Stimulated activated CD8-positive, alpha-beta memory T cell treated with anti-CD3 and anti-CD28 coated beads, Interleukin-7, amount 100 ng/mL, for 24 hours (primary cell): ENCODE data around the gene MTA1.

Experiments
- DNase-seq: peaks from one replicate; pipeline ENCODE4 v3.0.0-alpha.2; 2020; ENCODE audit warnings: low read depth

MTA1 gene

GRCh38 chr14:105499256-105500035, 79.8 kb downstream of the MTA1 start:
- no peak for DNase-seq

DNA sequence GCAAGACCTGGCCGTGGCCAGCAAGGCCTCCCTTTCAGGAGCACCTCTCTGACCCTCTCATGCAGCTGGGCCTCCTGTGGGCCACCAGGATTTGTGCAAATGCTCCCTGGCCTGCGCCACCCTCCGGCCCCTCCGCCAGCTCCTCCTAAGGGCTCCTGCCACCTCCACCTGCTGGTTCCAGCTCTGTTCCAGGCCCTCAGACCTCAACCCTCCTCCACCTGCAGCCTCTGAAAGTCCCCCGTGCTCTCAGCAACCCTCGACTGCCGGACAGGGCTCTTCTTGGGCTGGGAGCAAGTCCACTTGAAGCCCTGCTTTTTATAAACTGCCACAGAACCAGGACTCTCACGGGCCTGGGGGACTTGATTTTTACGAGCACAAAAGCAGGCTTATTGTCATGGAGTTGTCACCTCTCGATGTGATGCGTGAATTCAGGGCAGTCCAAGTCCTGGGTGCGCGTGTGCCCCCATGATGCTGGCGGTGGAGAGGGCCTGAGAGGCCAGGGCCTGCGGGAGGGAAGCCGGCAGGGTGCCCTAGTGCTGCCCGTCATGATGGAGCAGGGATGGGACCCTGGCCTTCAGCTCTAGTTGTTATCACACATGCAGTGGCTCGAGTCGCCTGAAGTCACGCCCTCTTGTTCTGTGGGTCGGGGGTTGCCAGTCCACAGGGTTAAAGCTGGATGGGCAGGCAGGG, 80.6 kb downstream of the MTA1 start:
- DNase-seq: no peak

DNA sequence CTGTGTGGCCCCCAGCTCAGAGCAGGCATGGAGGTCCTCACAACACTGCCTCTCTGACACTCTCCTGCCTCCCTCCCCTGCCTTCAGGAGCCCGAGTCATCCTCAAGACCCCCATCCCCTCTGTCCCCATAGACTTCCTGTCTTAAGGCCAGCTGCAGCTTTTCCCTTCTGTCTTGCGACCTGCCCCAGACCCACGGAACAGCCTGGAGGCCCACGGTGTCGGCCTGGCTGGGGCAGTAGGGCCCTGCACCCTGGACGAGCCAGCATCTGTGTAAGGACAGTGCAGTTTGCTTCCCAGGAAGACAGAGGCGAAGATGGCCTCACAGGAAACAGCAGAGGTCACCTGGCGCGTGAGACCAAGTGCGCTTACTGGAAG, 81.1 kb downstream of the MTA1 start:
- DNase-seq: no peak

DNA sequence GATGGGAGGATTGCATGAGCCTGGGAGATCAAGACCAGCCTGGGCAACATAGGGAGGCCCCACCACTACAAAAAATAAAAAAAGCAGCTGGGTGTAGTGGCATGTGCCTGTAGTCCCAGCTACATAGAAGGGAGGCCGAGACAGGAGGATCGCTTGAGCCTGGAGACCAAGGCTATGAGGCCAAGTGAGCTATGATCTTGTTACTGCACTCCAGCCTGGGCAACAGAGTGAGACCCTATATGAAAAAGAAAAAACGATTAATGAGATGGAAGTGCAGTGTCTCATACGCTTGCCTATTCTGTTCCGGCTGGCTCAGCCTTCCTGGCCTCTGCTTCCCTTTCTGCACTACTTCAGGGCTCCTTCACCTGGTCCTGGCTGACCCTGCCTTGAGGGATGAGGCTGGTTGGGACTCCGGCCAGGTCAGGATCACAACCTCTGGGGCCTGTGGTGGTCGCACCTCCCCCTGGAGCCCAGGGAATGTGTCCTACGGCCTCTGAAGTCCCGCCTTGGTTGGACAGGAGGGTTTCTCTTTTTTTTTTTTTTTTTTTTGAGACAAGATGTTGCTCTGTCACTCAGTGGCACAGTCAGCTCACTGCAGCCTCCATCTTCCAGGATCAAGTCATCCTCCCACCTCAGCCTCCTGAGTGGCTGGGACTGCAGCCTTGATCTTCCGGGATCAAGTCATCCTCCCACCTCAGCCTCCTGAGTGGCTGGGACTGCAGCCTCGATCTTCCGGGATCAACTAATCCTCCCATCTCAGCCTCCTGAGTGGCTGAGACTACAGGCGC, 82.1 kb downstream of the MTA1 start:
- DNase-seq: no peak

- DNase-seq: no peak
These were observed 83.0 kb downstream of the MTA1 start for GRCh38 chr14:105502446-105503295.

- no peak for DNase-seq
These were observed 83.6 kb downstream of the MTA1 start for GRCh38 chr14:105503296-105503640.

DNA sequence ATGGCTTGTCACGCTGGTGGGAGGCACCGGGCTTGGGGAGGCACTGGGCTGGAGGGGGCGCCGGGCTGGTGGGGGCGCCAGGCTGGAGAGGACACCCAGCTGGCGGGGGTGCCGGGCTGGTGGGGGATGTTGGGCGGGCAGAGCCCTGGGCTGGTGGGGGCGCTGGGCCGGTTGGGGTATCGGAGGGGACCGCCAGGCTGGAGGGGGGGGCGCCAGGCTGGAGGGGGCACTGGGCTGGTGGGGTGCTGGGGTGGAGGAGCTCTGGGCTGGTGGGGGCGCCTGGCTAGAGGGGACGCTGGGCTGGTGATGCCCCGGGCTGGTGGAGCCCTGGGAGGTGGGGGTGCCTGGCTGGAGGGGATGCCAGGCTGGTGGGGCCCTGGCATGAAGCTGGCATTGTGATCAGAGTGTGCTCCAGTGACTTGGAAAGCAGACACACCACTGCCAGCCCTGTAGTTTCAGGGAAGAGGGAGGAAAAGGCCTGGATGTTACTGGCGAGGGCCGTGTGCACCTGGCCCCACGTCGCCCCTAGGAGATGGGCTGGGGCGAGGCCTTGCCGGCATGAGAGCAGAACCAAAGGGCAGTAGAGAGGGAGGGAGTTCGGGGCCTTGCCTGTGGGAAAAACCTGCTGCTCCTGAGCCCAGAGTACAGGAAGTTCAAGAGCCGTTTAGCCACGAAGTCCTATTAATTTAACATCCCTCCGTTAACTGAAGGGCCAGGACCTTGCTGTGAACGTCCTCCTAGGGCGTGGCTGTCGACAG, 84.5 kb downstream of the MTA1 start:
- no peak for DNase-seq

GRCh38 chr14:105505101-105505500, 85.5 kb downstream of the MTA1 start:
- DNase-seq: no peak

DNA sequence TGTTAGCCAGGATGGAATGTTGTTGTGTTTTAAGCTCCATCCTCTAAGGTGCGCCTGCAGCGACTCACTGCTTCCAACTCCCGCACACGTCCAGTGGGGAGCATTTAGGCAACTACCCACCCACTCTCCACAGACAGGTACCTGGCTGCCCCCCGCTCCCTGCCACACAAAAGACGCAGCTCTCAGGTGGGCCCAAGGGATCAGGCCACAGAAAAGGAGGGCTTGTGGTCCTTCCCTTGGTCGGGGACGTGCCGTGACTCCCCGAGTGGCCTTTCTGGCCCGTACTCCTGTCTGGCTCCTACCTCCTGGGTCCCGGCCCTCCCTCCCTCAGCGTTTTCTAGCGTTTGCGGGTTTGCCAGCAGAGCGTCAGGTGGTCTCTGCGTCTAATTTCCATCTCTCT, 87.6 kb downstream of the MTA1 start:
- DNase-seq: no peak

DNA sequence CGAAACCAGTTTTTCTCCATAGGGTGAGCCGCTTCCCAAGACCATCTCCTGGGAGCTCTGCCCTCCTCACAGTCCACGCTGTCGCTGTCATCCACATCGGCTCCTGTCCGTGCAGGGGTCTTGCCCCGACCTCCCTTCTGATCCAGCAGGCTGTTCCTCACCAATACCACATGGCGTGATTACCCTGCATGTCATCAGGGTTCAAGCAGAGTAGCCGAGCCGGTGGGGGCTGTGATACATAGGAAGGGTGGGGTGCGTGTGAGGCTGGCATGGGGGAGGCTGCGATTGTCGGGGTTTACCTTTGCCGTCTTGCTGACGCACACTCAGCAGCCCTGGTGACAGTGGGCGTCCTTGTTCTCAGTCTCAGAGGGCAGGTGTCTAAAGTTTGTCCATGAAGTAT, 88.4 kb downstream of the MTA1 start:
- DNase-seq: no peak

DNA sequence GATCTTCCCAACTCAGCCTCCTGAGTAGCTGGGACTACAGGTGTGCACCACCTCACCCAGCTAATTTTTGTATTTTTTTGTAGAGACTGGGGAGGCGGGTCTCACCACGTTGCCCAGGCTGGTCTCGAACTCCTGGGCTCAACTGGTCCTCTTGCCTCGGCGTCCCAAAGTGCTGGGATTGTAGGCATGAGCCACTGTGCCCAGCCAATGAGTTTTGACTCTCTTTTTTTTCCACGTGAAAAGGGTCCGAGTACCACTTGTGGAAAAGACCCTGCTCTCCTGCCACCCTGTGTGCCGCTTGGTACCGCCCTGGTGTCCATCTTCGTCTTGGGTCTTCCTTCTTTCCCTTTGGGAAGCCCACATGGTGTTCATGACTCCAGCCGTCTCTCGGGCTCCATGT, 89.0 kb downstream of the MTA1 start:
- DNase-seq: no peak

DNA sequence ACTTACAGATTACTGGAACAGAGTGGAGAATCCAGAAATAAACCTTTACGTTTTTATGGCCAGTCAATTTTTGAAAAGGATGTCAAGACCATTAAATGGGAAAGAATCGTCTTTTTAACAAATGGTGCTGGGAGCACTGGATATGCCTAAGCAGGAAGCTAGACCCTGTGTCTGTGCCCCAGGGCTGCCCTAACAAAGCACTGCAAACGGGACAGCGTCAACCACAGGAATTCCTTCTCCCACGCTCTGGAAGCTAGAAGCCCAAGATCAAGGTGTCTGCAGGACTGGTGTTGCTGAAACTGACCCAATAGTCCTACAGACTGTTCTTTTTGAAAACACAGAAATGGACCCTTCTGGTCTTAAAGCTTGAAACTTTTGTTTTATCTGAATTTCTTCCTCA, 97.5 kb downstream of the MTA1 start:
- DNase-seq: no peak

DNA sequence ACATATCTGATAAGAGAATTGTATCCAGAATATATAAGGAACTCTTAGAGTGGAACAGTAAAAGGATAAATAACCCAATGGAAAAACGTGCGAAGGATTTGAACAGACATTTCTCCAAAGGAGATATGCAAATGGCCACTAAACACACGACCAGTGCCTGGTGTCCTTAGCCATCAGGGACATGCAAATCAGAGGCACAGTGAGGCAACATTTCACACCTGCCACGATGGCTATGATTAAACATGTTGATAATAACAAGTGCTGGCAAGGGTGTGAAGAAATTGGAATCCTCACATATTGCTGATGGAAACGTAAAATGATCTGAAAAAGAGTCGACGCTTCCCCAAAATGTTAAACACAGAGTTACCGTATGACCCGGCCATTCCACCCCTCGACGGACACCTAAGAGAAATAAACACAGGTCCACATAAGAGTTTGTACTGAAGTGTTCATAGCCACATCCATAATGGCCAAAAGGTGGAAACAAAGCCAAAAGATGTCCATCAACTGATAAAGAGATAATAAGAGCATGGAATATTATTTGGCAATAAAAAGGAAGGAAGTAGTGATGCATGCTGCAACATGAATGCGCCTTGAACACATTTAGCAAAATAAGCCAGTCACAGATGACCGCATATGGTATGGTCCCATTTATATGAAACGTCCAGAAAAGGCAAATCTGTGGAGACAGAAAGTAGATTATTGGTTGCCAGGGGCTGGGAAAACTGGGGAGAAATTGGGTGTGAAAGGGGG, 100.5 kb downstream of the MTA1 start:
- DNase-seq: no peak
